Ishikawa (cell line): ENCODE data around the gene CD300LB.

ENCODE experiments used
- CEBPB ChIP-seq: IDR thresholded peaks from 2 replicates; pipeline ENCODE4 v1.6.1; 2012
- CREB1 ChIP-seq: IDR thresholded peaks from 2 replicates; pipeline ENCODE4 v1.6.1; 2012; ENCODE audit warnings: low read depth
- EGR1 ChIP-seq: IDR thresholded peaks from 2 replicates; pipeline ENCODE4 v1.6.1; 2012
- EP300 ChIP-seq: IDR thresholded peaks from 2 replicates; pipeline ENCODE4 v1.6.1; 2012; ENCODE audit warnings: borderline replicate concordance
- FOXM1 ChIP-seq: IDR thresholded peaks from 2 replicates; pipeline ENCODE4 v1.6.1; 2012; ENCODE audit warnings: low read depth, borderline replicate concordance
- NFIC ChIP-seq: IDR thresholded peaks from 2 replicates; pipeline ENCODE4 v1.6.1; 2012
- RAD21 ChIP-seq: IDR thresholded peaks from 2 replicates; pipeline ENCODE4 v1.6.1; 2012; ENCODE audit warnings: low read depth
- TAF1 ChIP-seq: IDR thresholded peaks from 2 replicates; pipeline ENCODE4 v1.6.1; 2012; ENCODE audit warnings: low read depth, mild to moderate bottlenecking
- TCF12 ChIP-seq: IDR thresholded peaks from 2 replicates; pipeline ENCODE4 v1.6.1; 2012; ENCODE audit warnings: low read depth
- TEAD4 ChIP-seq: IDR thresholded peaks from 2 replicates; pipeline ENCODE4 v1.6.1; 2012
- YY1 ChIP-seq: IDR thresholded peaks from 2 replicates; pipeline ENCODE4 v1.6.1; 2012; ENCODE audit warnings: low read depth
- ZBTB7A ChIP-seq: IDR thresholded peaks from 2 replicates; pipeline ENCODE4 v1.6.1; 2012; ENCODE audit warnings: low read depth
- TF ChIP-seq, protein P1 (sequence below): IDR thresholded peaks from 2 replicates; pipeline ENCODE4 v1.6.1; 2012
- TF ChIP-seq, protein P2 (sequence below): IDR thresholded peaks from 2 replicates; pipeline ENCODE4 v1.6.1; 2012
- TF ChIP-seq, protein P3 (sequence below): IDR thresholded peaks from 2 replicates; pipeline ENCODE4 v1.6.1; 2012; ENCODE audit warnings: low read depth, mild to moderate bottlenecking

CD300LB gene

DNA sequence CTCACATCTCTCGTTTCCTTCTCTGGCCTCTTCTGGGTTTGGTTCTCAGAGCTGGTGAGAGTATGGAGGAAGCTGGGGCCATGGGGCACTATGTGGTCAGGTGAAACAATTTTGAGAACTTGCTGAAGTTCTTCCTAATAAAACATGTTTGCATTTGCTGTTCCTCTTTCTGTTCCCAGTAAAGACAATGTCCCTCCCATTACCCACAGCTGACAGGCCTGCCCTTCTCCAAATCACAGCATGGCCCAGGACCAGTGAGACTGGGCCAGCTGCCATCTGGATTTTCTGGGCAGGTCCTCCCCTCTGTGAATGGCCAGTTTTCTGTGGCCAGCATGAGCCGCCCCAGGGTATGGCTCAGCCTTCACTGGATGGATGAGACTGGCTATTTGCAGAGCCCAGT lies 36.1 kb upstream of the CD300LB start, which contains the start of gene CD300H:
Gene CD300H, minus strand, starts transcription at position 113 of the 400 bp plus-strand sequence.
- TF ChIP-seq TCF12 (no peak), EP300 (no peak), NFIC (no peak), TAF1 (no peak), YY1 (no peak), TEAD4 (no peak)
- TF ChIP-seq, protein P1, sequence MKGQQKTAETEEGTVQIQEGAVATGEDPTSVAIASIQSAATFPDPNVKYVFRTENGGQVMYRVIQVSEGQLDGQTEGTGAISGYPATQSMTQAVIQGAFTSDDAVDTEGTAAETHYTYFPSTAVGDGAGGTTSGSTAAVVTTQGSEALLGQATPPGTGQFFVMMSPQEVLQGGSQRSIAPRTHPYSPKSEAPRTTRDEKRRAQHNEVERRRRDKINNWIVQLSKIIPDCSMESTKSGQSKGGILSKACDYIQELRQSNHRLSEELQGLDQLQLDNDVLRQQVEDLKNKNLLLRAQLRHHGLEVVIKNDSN: no peak

DNA sequence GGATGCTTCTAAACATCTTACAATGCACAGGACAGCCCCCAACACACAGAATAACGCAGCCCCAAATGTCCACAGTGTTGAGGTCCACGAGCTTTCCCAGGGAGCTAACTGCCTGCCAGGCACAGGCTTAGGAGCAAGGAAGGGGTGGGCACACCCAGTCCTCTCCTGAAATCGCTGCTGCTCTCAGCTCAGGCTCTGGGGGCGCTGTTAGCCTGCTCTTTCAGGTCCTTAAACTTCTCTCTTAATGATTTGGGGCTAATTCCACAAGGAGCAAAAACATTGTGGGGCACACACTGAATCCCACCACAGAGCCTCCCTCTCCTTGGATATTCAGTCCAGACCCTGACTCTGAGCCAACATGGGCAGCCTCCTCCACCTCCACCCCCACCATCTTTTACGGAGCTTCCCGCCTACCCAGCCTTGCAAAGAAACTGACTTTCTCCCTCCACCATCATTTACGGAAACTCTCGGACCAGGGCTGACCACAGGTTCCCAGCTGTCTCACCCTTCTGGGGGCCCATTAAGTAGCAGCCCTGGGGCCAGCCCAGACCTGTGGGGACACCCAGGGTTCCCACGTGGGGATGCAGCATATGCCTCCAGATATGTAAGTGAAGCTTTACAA lies 35.0 kb upstream of the CD300LB start:
- TF ChIP-seq TEAD4 (no peak), RAD21 (peak; percentile 66)

DNA sequence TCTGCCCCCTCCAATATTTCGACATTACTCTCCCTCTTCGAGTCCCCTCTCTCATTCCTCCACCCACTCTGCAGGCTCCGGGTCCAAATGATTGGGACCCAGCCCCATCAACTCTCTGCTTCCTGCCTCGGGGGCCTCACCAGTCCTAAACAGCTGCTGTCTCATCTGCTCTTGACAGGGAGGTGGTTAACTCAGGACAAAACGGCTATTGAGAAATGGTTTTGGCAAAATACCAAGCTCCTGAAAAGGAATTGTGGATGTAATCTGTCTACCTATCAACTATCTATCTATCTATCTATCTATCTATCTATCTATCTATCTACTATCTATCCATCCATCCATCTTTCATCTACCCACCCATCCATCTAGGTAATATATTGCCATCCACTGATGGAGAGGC lies 33.9 kb upstream of the CD300LB start:
- TF ChIP-seq TEAD4 (no peak), FOXM1 (no peak), CREB1 (no peak), TAF1 (no peak), NFIC (no peak), YY1 (no peak), RAD21 (no peak), TCF12 (no peak), ZBTB7A (no peak), CEBPB (no peak)
- TF ChIP-seq, protein P1: no peak
- TF ChIP-seq, protein P2, sequence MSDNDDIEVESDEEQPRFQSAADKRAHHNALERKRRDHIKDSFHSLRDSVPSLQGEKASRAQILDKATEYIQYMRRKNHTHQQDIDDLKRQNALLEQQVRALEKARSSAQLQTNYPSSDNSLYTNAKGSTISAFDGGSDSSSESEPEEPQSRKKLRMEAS: no peak
- TF ChIP-seq, protein P3, sequence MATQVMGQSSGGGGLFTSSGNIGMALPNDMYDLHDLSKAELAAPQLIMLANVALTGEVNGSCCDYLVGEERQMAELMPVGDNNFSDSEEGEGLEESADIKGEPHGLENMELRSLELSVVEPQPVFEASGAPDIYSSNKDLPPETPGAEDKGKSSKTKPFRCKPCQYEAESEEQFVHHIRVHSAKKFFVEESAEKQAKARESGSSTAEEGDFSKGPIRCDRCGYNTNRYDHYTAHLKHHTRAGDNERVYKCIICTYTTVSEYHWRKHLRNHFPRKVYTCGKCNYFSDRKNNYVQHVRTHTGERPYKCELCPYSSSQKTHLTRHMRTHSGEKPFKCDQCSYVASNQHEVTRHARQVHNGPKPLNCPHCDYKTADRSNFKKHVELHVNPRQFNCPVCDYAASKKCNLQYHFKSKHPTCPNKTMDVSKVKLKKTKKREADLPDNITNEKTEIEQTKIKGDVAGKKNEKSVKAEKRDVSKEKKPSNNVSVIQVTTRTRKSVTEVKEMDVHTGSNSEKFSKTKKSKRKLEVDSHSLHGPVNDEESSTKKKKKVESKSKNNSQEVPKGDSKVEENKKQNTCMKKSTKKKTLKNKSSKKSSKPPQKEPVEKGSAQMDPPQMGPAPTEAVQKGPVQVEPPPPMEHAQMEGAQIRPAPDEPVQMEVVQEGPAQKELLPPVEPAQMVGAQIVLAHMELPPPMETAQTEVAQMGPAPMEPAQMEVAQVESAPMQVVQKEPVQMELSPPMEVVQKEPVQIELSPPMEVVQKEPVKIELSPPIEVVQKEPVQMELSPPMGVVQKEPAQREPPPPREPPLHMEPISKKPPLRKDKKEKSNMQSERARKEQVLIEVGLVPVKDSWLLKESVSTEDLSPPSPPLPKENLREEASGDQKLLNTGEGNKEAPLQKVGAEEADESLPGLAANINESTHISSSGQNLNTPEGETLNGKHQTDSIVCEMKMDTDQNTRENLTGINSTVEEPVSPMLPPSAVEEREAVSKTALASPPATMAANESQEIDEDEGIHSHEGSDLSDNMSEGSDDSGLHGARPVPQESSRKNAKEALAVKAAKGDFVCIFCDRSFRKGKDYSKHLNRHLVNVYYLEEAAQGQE: no peak

DNA sequence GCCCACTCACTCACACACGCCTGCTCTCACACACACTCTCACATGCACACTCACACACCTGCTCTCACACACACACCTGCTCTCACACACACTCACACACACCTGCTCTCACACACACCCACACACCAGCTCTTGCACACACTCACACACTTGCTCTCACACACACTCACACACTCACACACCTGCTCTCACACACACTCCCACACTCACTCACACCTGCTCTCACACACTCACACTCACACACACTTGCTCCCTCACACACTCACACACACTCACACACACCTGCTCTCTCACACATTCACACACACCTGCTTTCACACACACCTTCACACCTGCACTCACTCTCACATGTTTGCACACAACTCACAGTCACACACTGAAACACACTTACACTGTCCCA lies 32.1 kb upstream of the CD300LB start:
- no peak for TF ChIP-seq RAD21
- no peak for TF ChIP-seq FOXM1
- TF ChIP-seq CEBPB: no peak
- TF ChIP-seq, protein P3: no peak
- no peak for TF ChIP-seq CREB1
- no peak for TF ChIP-seq YY1
- TF ChIP-seq TCF12: no peak
- no peak for TF ChIP-seq EP300
- no peak for TF ChIP-seq EGR1
- TF ChIP-seq, protein P2: no peak
- no peak for TF ChIP-seq TAF1
- no peak for TF ChIP-seq TEAD4
- TF ChIP-seq ZBTB7A: no peak
- no peak for TF ChIP-seq NFIC
- TF ChIP-seq, protein P1: no peak

DNA sequence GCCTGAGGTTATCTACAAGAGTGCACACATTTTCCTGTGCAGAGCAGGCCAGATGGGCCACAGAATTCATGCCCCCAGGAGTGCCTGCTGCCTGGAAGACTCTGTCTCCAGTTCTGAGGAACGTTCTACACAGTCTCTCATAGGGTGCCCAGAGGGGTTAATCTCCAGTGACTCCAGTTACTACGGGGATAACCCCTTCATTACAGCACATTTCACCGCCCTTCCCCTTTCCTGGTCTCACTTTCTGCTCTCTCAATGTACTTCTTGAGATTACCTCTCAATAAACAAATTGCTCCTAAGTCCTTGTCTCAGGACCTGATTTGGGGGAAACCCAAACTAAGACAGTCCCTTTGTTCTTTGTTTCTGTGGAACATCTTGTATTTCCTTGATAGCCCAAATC lies 30.3 kb upstream of the CD300LB start:
- TF ChIP-seq CEBPB (no peak), EP300 (no peak), CREB1 (no peak), ZBTB7A (no peak), TEAD4 (no peak), YY1 (no peak), RAD21 (no peak), NFIC (no peak)
- TF ChIP-seq, protein P1: no peak
